Neural cell (in vitro differentiated cells): ENCODE data around the gene ZNF837. TPM values are rescaled to one million over a fixed set of nuclear protein-coding genes. Genes with fewer than 3 reads are reported as not detected.

Experiments
- H2AFZ ChIP-seq: fragments of 200-600, 300-800 bp; sonication (generic), shearing (Covaris generic); 2 replicates; pipeline ENCODE4 v1.6.0; 2014; ENCODE audit warnings: low read depth, mild to moderate bottlenecking, antibody characterized with exemption, low read length, moderate library complexity
- H3F3A ChIP-seq: fragments of 200-600 bp; shearing (Covaris generic); 2 replicates; pipeline ENCODE4 v1.6.1; 2016; ENCODE audit warnings: mild to moderate bottlenecking, moderate library complexity, mixed read lengths, antibody characterized with exemption, low read length; ENCODE audit not compliant: insufficient read depth, poor library complexity, severe bottlenecking
- H3K27ac ChIP-seq: fragments of 200-600, 300-800 bp; sonication (generic), shearing (Covaris generic); 2 replicates; pipeline ENCODE4 v1.5.1; 2014; ENCODE audit warnings: mild to moderate bottlenecking, low read length, moderate library complexity
- H3K27me3 ChIP-seq: fragments of 300-800, 200-600 bp; sonication (generic), shearing (Covaris generic); 2 replicates; pipeline ENCODE4 v1.6.0; 2014; ENCODE audit warnings: mild to moderate bottlenecking, low read depth, low read length, moderate library complexity; ENCODE audit not compliant: insufficient read depth
- H3K36me3 ChIP-seq: fragments of 300-800, 200-600 bp; sonication (generic), shearing (Covaris generic); 2 replicates; pipeline ENCODE4 v1.5.1; 2014; ENCODE audit warnings: mild to moderate bottlenecking, antibody characterized with exemption, low read length, moderate library complexity; ENCODE audit not compliant: insufficient read depth
- H3K4me2 ChIP-seq: fragments of 300-800, 200-600 bp; sonication (generic), shearing (Covaris generic); 2 replicates; pipeline ENCODE4 v1.6.0; 2014; ENCODE audit warnings: mild to moderate bottlenecking, low read length
- H3K4me3 ChIP-seq: fragments of 300-800, 200-600 bp; sonication (generic), shearing (Covaris generic); 2 replicates; pipeline ENCODE4 v1.5.1; 2014; ENCODE audit warnings: mild to moderate bottlenecking, low read length, moderate library complexity
- H3K79me2 ChIP-seq: fragments of 200-600 bp; shearing (Covaris generic); replicated peaks from 2 replicates; pipeline ENCODE4 v1.6.0; 2014; ENCODE audit warnings: mild to moderate bottlenecking, low read length, moderate library complexity; ENCODE audit not compliant: insufficient read depth
- H3K9ac ChIP-seq: fragments of 300-800, 200-600 bp; sonication (generic), shearing (Covaris generic); 2 replicates; pipeline ENCODE4 v1.6.1; 2016; ENCODE audit warnings: mild to moderate bottlenecking, low read length, mixed read lengths
- H3K9me2 ChIP-seq: fragments of 200-600 bp; shearing (Covaris generic); 2 replicates; pipeline ENCODE4 v1.6.1; 2016; ENCODE audit warnings: mild to moderate bottlenecking, low read length, mixed read lengths; ENCODE audit not compliant: insufficient read depth
- H3K9me3 ChIP-seq: fragments of 200-600, 300-800 bp; sonication (generic), shearing (Covaris generic); 2 replicates; pipeline ENCODE4 v1.6.1; 2016; ENCODE audit warnings: mild to moderate bottlenecking, mixed run types, low read length, moderate library complexity, mixed read lengths
- H4K20me1 ChIP-seq: fragments of 200-600 bp; shearing (Covaris generic); 2 replicates; pipeline ENCODE4 v1.6.1; 2016; ENCODE audit warnings: mild to moderate bottlenecking, mixed run types; ENCODE audit not compliant: insufficient read depth
- CTCF ChIP-seq: fragments of 450-650 bp; IDR thresholded peaks from 2 replicates; pipeline ENCODE4 v1.5.1; 2014; ENCODE audit warnings: antibody characterized with exemption, mild to moderate bottlenecking, moderate library complexity; ENCODE audit not compliant: poor library complexity, severe bottlenecking
- EP300 ChIP-seq: fragments of 450-650 bp; conservative IDR thresholded peaks from 2 replicates; pipeline ENCODE4 v1.6.1; 2014; ENCODE audit warnings: antibody characterized with exemption, mild to moderate bottlenecking, moderate library complexity; ENCODE audit not compliant: poor library complexity, severe bottlenecking
- EZH2 ChIP-seq: fragments of 200-600, 300-800 bp; shearing (Covaris generic), sonication (generic); IDR thresholded peaks from 2 replicates; pipeline ENCODE4 v1.6.1; 2014; ENCODE audit warnings: antibody characterized with exemption, low read length, borderline replicate concordance, mild to moderate bottlenecking; ENCODE audit not compliant: insufficient read depth, poor library complexity, severe bottlenecking
- MXI1 ChIP-seq: fragments of 450-650 bp; conservative IDR thresholded peaks from 2 replicates; pipeline ENCODE4 v1.6.1; 2014; ENCODE audit warnings: antibody characterized with exemption, mild to moderate bottlenecking; ENCODE audit not compliant: poor library complexity, severe bottlenecking
- POLR2AphosphoS5 ChIP-seq: IDR thresholded peaks from 2 replicates; pipeline ENCODE4 v1.6.1; 2012
- RAD21 ChIP-seq: fragments of 450-650 bp; conservative IDR thresholded peaks from 2 replicates; pipeline ENCODE4 v1.6.1; 2014; ENCODE audit warnings: antibody characterized with exemption, mild to moderate bottlenecking, moderate library complexity
- REST ChIP-seq: IDR thresholded peaks from 2 replicates; pipeline ENCODE4 v1.6.1; 2012; ENCODE audit warnings: borderline replicate concordance
- SMC3 ChIP-seq: fragments of 450-650 bp; conservative IDR thresholded peaks from 2 replicates; pipeline ENCODE4 v1.6.1; 2014; ENCODE audit warnings: antibody characterized with exemption, mild to moderate bottlenecking, moderate library complexity; ENCODE audit not compliant: poor library complexity
- TAF1 ChIP-seq: IDR thresholded peaks from 2 replicates; pipeline ENCODE4 v1.6.1; 2012; ENCODE audit warnings: low read depth
- polyA plus RNA-seq: library from polyadenylated mRNA; depleted of rRNA; stranded (reverse); fragments of >200 nt; gene quantifications from 2 replicates; pipeline ENCODE4 v1.2.3, GENCODE V29; 2014
- small RNA-seq, 3 experiments: library from RNA; depleted of rRNA; stranded (forward); fragments of <200 nt; gene quantifications; one replicate each; pipeline ENCODE3, GENCODE V24; 2012

The ZNF837 gene
- polyA plus RNA-seq, 1 donor from 2014 or later = 4.5 TPM

GRCh38 chr19:58319241-58319640 is 61.6 kb downstream of the ZNF837 start:
- Histone ChIP-seq H3F3A (no peaks in the 10 kb centered on the region), H3K9ac (no peak overlapping the region), H3K9me3 (no peaks in the 10 kb centered on the region), H2AFZ (no peak overlapping the region), H3K4me3 (no peak overlapping the region), H3K79me2 (peaks cover 13% of the 10 kb centered on the region), H3K27me3 (no peaks in the 10 kb centered on the region), H3K27ac (no peak overlapping the region), H3K36me3 (peaks cover 7% of the 10 kb centered on the region), H3K4me2 (no peak overlapping the region), H3K9me2 (no peaks in the 10 kb centered on the region), H4K20me1 (no peaks in the 10 kb centered on the region)
- TF ChIP-seq MXI1 = no peak
- TF ChIP-seq EZH2 = no peak
- no peak for TF ChIP-seq POLR2AphosphoS5
- no peak for TF ChIP-seq SMC3
- no peak for TF ChIP-seq TAF1
- no peak for TF ChIP-seq RAD21
- no peak for TF ChIP-seq EP300
- no peak for TF ChIP-seq REST

- Histone ChIP-seq H4K20me1 (no peaks in the 10 kb centered on the region), H3F3A (no peaks in the 10 kb centered on the region), H2AFZ (no peak overlapping the region), H3K27ac (no peak overlapping the region), H3K9me3 (no peaks in the 10 kb centered on the region), H3K4me2 (no peak overlapping the region), H3K36me3 (peaks cover 13% of the 10 kb centered on the region), H3K27me3 (no peaks in the 10 kb centered on the region), H3K9ac (no peak overlapping the region), H3K79me2 (peaks cover 7% of the 10 kb centered on the region), H3K4me3 (no peak overlapping the region), H3K9me2 (no peaks in the 10 kb centered on the region)
- TF ChIP-seq EP300 (no peak), RAD21 (no peak), REST (no peak), CTCF (no peak), EZH2 (no peak), POLR2AphosphoS5 (no peak), SMC3 (no peak), TAF1 (no peak), MXI1 (no peak)
Measured at GRCh38 chr19:58318297-58318696, 62.5 kb downstream of the ZNF837 start.

Small RNA genes lying within 50 kb of the gene (small RNA-seq; reads per million reads assigned to genes)
- gene MIR4754 (0.23 to 5.5 (median 1.9) reads per million in 3 experiments), gene MIR6806 (0 to 0.26 (median 0) reads per million in 3 experiments), gene RNA5SP473 (0.13 to 0.57 (median 0.26) reads per million in 3 experiments)

Other genes starting within 250 kb of the ZNF837 start
- gene ZNF329, start 230.2 kb downstream of the ZNF837 start, polyA plus RNA-seq = 20.3 and 20.6 TPM in 2 replicates
- gene ZNF274, start 198.0 kb downstream of the ZNF837 start, polyA plus RNA-seq = 46.4 and 47.2 TPM in 2 replicates
- 22.7 and 50.1 TPM in 2 replicates for gene ZNF544, start 152.1 kb downstream of the ZNF837 start, polyA plus RNA-seq
- gene ZNF8, start 102.1 kb downstream of the ZNF837 start, polyA plus RNA-seq = 5.5 and 6.4 TPM in 2 replicates
- 137 and 141 TPM in 2 replicates for gene ERVK3-1, start 75.7 kb downstream of the ZNF837 start, polyA plus RNA-seq
- gene ZSCAN22, start 54.0 kb downstream of the ZNF837 start, polyA plus RNA-seq = 1.6 and 2.2 TPM in 2 replicates
- gene A1BG, start 27.5 kb downstream of the ZNF837 start, polyA plus RNA-seq = 35.4 and 40.0 TPM in 2 replicates
- gene ZNF497, start 18.3 kb downstream of the ZNF837 start, polyA plus RNA-seq = 13.7 and 18.4 TPM in 2 replicates
- 1,461 and 1,514 TPM in 2 replicates for gene RPS5, start 6.2 kb upstream of the ZNF837 start, polyA plus RNA-seq
- not detected in 2 replicates for gene RNF225, start 14.6 kb upstream of the ZNF837 start, polyA plus RNA-seq
- 17.9 and 29.6 TPM in 2 replicates for gene ZNF584, start 27.6 kb upstream of the ZNF837 start, polyA plus RNA-seq
- gene ZNF132, start 59.1 kb upstream of the ZNF837 start, polyA plus RNA-seq = 0.77 and 1.0 TPM in 2 replicates
- gene ZNF324B, start 70.6 kb upstream of the ZNF837 start, polyA plus RNA-seq = 7.8 and 10.4 TPM in 2 replicates
- gene ZNF324, start 86.0 kb upstream of the ZNF837 start, polyA plus RNA-seq = 12.5 and 19.5 TPM in 2 replicates
- 18.2 and 25.9 TPM in 2 replicates for gene ZNF446, start 95.3 kb upstream of the ZNF837 start, polyA plus RNA-seq
- gene SLC27A5, start 131.0 kb upstream of the ZNF837 start, polyA plus RNA-seq = 14.9 and 19.7 TPM in 2 replicates
- 5.5 and 6.8 TPM in 2 replicates for gene ZBTB45, start 138.8 kb upstream of the ZNF837 start, polyA plus RNA-seq
- 227 and 256 TPM in 2 replicates for gene TRIM28, start 163.0 kb upstream of the ZNF837 start, polyA plus RNA-seq
- gene CHMP2A, start 174.1 kb upstream of the ZNF837 start, polyA plus RNA-seq = 176 and 189 TPM in 2 replicates
- gene UBE2M, start 177.6 kb upstream of the ZNF837 start, polyA plus RNA-seq = 138 and 151 TPM in 2 replicates
- 74.6 and 80.8 TPM in 2 replicates for gene MZF1, start 192.3 kb upstream of the ZNF837 start, polyA plus RNA-seq